GM12872 (cell line): ENCODE measurements around the gene S100A5.

Experiments
- TF ChIP-seq, protein P1 (sequence below): IDR thresholded peaks from 3 replicates; pipeline ENCODE4 v1.5.1; 2011; ENCODE audit warnings: low read depth, mild to moderate bottlenecking, low read length, moderate library complexity; ENCODE audit not compliant: insufficient read depth

S100A5 gene

DNA sequence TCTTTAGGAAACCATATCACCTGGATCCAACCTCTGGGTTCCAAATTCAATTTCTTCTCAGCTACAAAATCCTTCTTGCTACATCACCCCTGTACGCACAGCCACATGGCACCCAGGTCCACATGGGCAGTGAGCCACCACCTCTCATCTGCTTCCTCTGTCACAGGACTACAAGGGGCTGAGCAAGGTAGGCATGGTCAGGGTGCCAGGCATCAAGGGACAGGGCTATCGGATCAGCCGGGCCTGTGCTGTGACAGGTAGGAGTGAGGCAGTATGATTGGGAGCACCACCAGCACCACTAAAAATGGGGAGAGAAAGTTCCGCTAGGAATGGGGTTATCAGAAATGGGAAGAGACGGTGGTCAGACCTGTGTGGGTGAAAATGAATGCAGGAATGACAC, 34.3 kb downstream of the S100A5 start:
- TF ChIP-seq, protein P1, sequence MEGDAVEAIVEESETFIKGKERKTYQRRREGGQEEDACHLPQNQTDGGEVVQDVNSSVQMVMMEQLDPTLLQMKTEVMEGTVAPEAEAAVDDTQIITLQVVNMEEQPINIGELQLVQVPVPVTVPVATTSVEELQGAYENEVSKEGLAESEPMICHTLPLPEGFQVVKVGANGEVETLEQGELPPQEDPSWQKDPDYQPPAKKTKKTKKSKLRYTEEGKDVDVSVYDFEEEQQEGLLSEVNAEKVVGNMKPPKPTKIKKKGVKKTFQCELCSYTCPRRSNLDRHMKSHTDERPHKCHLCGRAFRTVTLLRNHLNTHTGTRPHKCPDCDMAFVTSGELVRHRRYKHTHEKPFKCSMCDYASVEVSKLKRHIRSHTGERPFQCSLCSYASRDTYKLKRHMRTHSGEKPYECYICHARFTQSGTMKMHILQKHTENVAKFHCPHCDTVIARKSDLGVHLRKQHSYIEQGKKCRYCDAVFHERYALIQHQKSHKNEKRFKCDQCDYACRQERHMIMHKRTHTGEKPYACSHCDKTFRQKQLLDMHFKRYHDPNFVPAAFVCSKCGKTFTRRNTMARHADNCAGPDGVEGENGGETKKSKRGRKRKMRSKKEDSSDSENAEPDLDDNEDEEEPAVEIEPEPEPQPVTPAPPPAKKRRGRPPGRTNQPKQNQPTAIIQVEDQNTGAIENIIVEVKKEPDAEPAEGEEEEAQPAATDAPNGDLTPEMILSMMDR = no peak

DNA sequence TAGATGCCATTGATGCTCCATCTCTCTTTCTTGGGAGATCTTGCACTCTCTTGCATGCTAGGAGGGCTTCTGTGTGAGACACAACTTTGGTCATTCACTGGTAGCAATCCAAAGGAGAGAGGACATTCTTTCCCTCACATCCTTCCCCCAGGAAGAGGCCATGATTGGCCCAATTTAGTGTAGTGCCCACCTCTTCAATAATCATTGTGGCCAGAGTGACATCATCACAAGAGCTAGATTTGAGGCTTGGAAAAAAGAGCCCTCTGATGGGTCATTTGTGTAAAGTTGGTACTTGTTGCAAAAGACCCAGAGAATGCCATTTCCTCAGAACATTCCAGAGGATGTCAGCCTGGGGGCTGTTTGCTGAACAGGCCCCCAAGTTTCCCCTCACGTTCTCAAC, 35.2 kb downstream of the S100A5 start:
- TF ChIP-seq, protein P1 = no peak

DNA sequence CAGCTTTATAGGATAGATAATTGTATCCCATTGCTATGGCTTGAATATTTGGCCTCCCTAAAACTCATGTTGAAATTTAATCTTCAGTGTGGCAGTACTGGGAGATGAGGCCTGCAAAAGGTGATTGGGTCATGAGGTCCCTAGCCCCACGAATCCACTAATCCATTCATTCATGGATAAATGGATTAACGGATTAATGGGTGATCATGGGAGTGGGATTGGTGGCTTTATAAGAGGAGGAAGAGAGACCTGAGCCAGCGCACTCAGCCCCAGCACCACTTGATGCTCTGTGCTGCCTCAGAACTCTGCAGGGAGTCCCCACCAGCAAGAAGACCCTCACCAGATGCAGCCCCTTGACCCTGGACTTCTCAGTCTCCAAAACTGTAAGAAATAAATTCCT, 37.0 kb downstream of the S100A5 start:
- TF ChIP-seq, protein P1 = no peak

DNA sequence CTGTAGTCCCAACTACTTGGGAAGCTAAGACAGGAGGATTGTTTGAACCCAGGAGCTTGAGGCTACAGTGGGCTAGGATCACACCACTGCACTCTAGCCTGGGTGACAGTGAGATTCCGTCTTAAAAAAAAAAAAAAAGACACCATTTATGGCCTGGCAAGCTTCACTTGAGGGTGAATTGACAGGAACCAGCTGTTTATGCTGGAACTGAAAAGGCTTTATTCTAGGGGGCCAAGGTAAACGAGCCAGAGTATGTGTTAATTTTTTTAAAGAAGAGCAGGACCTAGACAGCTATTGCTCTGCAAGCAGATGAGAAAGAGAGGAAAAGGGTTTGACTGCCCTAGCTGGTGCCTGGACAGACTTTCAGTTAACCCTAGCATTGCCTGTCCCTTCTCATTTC, 42.0 kb downstream of the S100A5 start:
- TF ChIP-seq, protein P1 = no peak

DNA sequence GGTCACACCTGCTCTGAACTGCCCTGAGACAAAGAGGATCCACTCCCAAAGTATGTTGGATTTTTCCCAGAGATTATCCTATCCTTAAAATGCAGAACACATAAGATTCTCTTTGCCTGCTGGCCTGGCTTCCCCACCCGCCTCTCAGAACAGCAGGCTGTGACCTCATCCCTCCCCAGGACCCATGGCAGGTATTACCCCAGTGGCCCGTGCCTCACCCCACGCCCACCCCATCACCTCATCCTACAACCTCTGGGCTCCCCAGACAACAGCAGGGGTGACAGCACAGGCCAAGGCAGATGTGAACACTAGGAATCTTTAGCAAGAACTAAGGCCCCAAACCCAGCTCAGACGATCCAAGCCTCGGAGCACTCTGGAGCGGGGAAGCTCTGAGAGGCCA, 45.2 kb downstream of the S100A5 start:
- TF ChIP-seq, protein P1 = no peak

DNA sequence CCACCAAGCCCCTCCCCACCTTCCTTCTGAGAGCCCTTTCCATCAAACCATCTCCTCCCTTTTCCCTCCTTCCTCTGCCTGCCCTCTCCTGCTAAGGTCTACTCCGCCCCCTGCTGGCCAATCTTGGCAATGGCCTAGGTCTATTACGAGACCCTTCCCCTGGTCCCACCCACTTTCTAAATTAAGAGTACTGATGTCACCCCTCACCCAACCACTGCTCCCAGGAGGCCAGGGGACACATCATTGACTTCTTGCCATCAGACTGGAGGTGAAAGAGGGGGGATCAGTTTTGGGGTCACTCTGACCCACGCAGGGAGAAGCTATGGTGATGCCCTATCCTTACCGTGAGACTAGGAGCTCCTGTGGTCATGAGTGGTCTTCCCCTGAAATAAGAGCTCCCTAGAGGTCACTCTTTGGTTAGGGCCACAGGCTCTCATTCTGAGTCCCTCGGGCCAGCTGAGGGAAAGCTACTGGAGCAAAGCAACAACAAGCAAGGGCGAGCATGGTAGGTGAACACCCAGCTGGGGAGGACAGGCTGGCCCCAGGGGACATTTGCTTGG, 45.7 kb downstream of the S100A5 start:
- TF ChIP-seq, protein P1 = peak; percentile 90

DNA sequence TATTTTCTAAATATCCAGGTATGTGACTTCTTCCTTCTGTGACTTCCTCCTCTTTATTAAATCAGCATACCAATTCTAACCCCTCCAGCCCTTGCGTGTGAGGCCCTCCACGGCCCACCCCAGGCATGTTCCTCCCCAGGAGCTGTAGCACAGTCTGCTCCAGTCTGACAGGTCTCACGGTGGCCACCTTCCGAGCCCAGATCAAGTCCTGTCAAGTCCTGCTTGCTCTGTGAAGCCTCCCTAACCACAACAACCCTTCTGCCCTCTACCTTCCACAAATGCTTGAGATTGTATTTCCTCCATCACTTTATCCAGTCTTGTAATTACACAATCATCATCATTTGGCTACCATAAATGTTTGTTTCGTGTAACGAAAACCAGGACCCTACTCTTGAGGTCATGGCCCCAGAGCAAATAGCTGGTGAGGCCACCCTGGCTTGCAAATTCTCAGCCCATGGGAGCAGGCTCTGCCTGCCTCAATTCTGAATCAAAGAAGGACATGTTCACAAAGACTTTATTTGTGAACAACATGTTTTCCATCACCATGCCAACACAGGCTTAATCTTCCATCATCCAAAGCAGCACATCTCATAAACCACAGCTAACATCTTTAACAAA, 47.3 kb downstream of the S100A5 start:
- TF ChIP-seq, protein P1 = no peak
